ENCODE data around the gene METTL24. TPM values are rescaled to one million over a fixed set of nuclear protein-coding genes. Genes with fewer than 3 reads are reported as not detected.
A peak's percentile ranks its signal among the peaks of the same experiment; 100 is the strongest.

METTL24 gene
- total and polyA plus RNA-seq, 2 donors = 0.50 to 1.5 TPM

- WGBS = 91% methylated on average over 9 of the region's 9 CpGs
- no peak for DNase-seq (ENCODE audit: low read depth in 6 of 9, low spot score in 9 of 9)
Observed at GRCh38 chr6:110392727-110393126, 34.6 kb upstream of the METTL24 start.

GRCh38 chr6:110390404-110390803 lies 32.3 kb upstream of the METTL24 start:
- H3K4me1 ChIP-seq (ENCODE audit: control insufficient read depth in 2 of 2, insufficient read depth in 2 of 2, low read length in 2 of 2) = peaks cover 0 to 11% of the 10 kb centered on the region in 2 donors
- 20% methylated on average over 2 of the region's 2 CpGs for WGBS
- H3K27ac ChIP-seq (ENCODE audit: low read depth in 1 of 2, low read length in 1 of 2) = peak overlapping the region in 1 of 2 donors; percentile 55
- no peak overlapping the region for H3K4me3 ChIP-seq (ENCODE audit: low read length in 2 of 2)
- DNase-seq (ENCODE audit: low read depth in 6 of 9, low spot score in 9 of 9) = peak in 1 of 9 donors; percentile 50
- no peaks in the 10 kb centered on the region for H3K9me3 ChIP-seq (ENCODE audit: control insufficient read depth in 2 of 2, insufficient read depth in 1 of 2, low read length in 1 of 2)
- H3K27me3 ChIP-seq (ENCODE audit: control insufficient read depth in 2 of 2, insufficient read depth in 1 of 2, low read length in 1 of 2) = no peaks in the 10 kb centered on the region
- no peaks in the 10 kb centered on the region for H3K36me3 ChIP-seq (ENCODE audit: control insufficient read depth in 2 of 2, insufficient read depth in 2 of 2, low read length in 1 of 2)

More at GRCh38 chr6:110392727-110393126, 34.6 kb upstream of the METTL24 start:
- no peaks in the 10 kb centered on the region for H3K27me3 ChIP-seq (ENCODE audit: control insufficient read depth in 2 of 2, insufficient read depth in 1 of 2, low read length in 1 of 2)
- H3K27ac ChIP-seq (ENCODE audit: low read depth in 1 of 2, low read length in 1 of 2) = no peak overlapping the region
- no peaks in the 10 kb centered on the region for H3K36me3 ChIP-seq (ENCODE audit: control insufficient read depth in 2 of 2, insufficient read depth in 2 of 2, low read length in 1 of 2)
- H3K4me1 ChIP-seq (ENCODE audit: control insufficient read depth in 2 of 2, insufficient read depth in 2 of 2, low read length in 2 of 2) = peaks cover 0 to 11% of the 10 kb centered on the region in 2 donors
- H3K9me3 ChIP-seq (ENCODE audit: control insufficient read depth in 2 of 2, insufficient read depth in 1 of 2, low read length in 1 of 2) = no peaks in the 10 kb centered on the region
- H3K4me3 ChIP-seq (ENCODE audit: low read length in 2 of 2) = no peak overlapping the region

DNA sequence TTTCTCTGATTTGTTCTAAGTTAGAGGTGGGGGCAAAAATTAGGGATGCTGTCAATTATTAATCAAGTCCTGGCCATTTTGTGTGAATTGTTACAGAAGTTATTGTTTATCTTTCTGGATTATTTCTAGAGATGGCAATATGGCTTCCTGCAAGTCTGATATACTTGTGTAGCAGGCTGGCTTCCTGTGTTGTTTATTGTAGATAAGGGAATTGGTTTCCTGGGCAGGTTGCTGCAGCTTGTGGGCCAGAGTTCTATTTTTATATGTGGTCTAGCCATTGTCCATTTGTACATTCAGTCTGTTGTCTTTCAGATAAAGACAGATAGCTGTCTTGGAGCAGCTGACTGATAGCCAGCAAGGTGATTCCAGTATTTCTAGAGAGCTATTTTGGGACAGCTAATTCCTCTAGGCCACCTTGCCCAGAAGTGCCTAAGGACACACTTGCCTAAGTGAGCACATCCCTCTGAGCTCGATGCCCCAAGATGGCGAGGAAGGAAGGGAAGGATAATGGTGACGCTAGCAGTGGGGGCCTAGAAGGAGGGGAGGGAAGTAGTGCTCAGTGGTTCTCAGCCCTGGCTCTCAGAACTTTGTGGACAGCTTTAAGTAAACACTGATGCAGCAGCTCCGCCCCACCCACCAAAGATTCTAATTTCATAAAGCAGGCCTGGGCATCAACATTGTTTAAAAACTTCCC lies 31.7 kb upstream of the METTL24 start:
- H3K4me3 ChIP-seq (ENCODE audit: low read length in 2 of 2) = no peak overlapping the region
- H3K27me3 ChIP-seq (ENCODE audit: control insufficient read depth in 2 of 2, insufficient read depth in 1 of 2, low read length in 1 of 2) = no peaks in the 10 kb centered on the region
- peak in 1 of 9 donors; percentile 19 for DNase-seq (ENCODE audit: low read depth in 6 of 9, low spot score in 9 of 9)
- H3K36me3 ChIP-seq (ENCODE audit: control insufficient read depth in 2 of 2, insufficient read depth in 2 of 2, low read length in 1 of 2) = no peaks in the 10 kb centered on the region
- H3K27ac ChIP-seq (ENCODE audit: low read depth in 1 of 2, low read length in 1 of 2) = peak overlapping the region in 1 of 2 donors; percentile 55
- 72% methylated on average over 4 of the region's 4 CpGs for WGBS
- H3K9me3 ChIP-seq (ENCODE audit: control insufficient read depth in 2 of 2, insufficient read depth in 1 of 2, low read length in 1 of 2) = no peaks in the 10 kb centered on the region
- peaks cover 0 to 11% of the 10 kb centered on the region in 2 donors for H3K4me1 ChIP-seq (ENCODE audit: control insufficient read depth in 2 of 2, insufficient read depth in 2 of 2, low read length in 2 of 2)

GRCh38 chr6:110387986-110388385 lies 29.8 kb upstream of the METTL24 start:
- no peaks in the 10 kb centered on the region for H3K27me3 ChIP-seq (ENCODE audit: control insufficient read depth in 2 of 2, insufficient read depth in 1 of 2, low read length in 1 of 2)
- DNase-seq (ENCODE audit: low read depth in 6 of 9, low spot score in 9 of 9) = no peak
- no peaks in the 10 kb centered on the region for H3K9me3 ChIP-seq (ENCODE audit: control insufficient read depth in 2 of 2, insufficient read depth in 1 of 2, low read length in 1 of 2)
- peaks cover 0 to 11% of the 10 kb centered on the region in 2 donors for H3K4me1 ChIP-seq (ENCODE audit: control insufficient read depth in 2 of 2, insufficient read depth in 2 of 2, low read length in 2 of 2)
- H3K27ac ChIP-seq (ENCODE audit: low read depth in 1 of 2, low read length in 1 of 2) = no peak overlapping the region
- H3K36me3 ChIP-seq (ENCODE audit: control insufficient read depth in 2 of 2, insufficient read depth in 2 of 2, low read length in 1 of 2) = no peaks in the 10 kb centered on the region
- no peak overlapping the region for H3K4me3 ChIP-seq (ENCODE audit: low read length in 2 of 2)
- WGBS = 93% methylated on average over 2 of the region's 2 CpGs

GRCh38 chr6:110385458-110385863 lies 27.3 kb upstream of the METTL24 start:
- H3K9me3 ChIP-seq (ENCODE audit: control insufficient read depth in 2 of 2, insufficient read depth in 1 of 2, low read length in 1 of 2) = no peaks in the 10 kb centered on the region
- no peaks in the 10 kb centered on the region for H3K36me3 ChIP-seq (ENCODE audit: control insufficient read depth in 2 of 2, insufficient read depth in 2 of 2, low read length in 1 of 2)
- 99% methylated on average over 1 of the region's 1 CpG for WGBS
- H3K27ac ChIP-seq (ENCODE audit: low read depth in 1 of 2, low read length in 1 of 2) = no peak overlapping the region
- DNase-seq (ENCODE audit: low read depth in 6 of 9, low spot score in 9 of 9) = no peak
- peaks cover 0 to 11% of the 10 kb centered on the region in 2 donors for H3K4me1 ChIP-seq (ENCODE audit: control insufficient read depth in 2 of 2, insufficient read depth in 2 of 2, low read length in 2 of 2)
- no peaks in the 10 kb centered on the region for H3K27me3 ChIP-seq (ENCODE audit: control insufficient read depth in 2 of 2, insufficient read depth in 1 of 2, low read length in 1 of 2)
- no peak overlapping the region for H3K4me3 ChIP-seq (ENCODE audit: low read length in 2 of 2)

DNA sequence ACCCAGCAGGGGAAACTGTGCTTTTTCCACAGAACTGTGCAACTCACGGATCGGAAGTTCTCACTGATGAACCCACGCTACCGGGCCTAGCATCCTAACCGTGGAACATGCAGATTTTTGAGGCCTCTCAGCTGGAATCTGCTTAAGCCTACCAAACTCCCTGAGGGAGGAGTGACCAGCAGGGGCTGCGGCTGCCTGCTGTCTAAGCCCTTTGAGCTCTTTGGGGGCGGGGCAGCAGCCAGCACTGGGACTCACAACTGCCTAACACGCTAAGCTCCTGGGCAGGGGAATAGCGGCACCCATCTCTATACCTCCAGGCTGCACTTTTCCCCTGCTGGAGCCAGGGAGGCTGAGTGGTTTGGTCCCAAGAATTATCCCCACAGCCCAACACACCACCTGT lies 20.4 kb upstream of the METTL24 start:
- Histone ChIP-seq H3K9me3 (ENCODE audit: control insufficient read depth in 2 of 2, insufficient read depth in 1 of 2, low read length in 1 of 2) (no peaks in the 10 kb centered on the region), H3K27ac (ENCODE audit: low read depth in 1 of 2, low read length in 1 of 2) (no peak overlapping the region), H3K4me3 (ENCODE audit: low read length in 2 of 2) (no peak overlapping the region), H3K36me3 (ENCODE audit: control insufficient read depth in 2 of 2, insufficient read depth in 2 of 2, low read length in 1 of 2) (no peaks in the 10 kb centered on the region), H3K4me1 (ENCODE audit: control insufficient read depth in 2 of 2, insufficient read depth in 2 of 2, low read length in 2 of 2) (no peaks in the 10 kb centered on the region), H3K27me3 (ENCODE audit: control insufficient read depth in 2 of 2, insufficient read depth in 1 of 2, low read length in 1 of 2) (no peaks in the 10 kb centered on the region)
- WGBS = 96% methylated on average over 9 of the region's 9 CpGs
- DNase-seq (ENCODE audit: low read depth in 6 of 9, low spot score in 9 of 9) = no peak

DNA sequence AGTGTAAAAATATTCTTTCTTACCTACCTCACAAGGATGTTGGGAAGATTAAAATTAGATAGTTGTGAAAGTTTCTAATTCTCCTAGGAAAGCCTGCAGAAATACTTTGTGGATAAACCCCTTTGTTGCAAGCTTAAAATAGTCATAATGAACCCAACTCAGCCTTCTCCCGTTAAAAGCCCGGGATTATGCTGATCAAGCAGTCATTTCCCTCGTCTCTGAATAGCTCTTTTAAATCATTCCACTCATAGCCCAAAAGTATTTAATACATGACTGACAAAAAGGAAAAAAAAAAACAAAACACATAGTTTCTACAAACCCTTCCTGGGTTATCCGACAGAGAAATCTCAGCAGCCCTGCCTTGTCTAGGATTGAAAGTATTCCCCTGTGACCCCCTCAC lies 10.9 kb upstream of the METTL24 start:
- WGBS = 82% methylated on average over 4 of the region's 4 CpGs
- Histone ChIP-seq H3K9me3 (ENCODE audit: control insufficient read depth in 2 of 2, insufficient read depth in 1 of 2, low read length in 1 of 2) (no peaks in the 10 kb centered on the region), H3K27ac (ENCODE audit: low read depth in 1 of 2, low read length in 1 of 2) (no peak overlapping the region), H3K36me3 (ENCODE audit: control insufficient read depth in 2 of 2, insufficient read depth in 2 of 2, low read length in 1 of 2) (no peaks in the 10 kb centered on the region), H3K27me3 (ENCODE audit: control insufficient read depth in 2 of 2, insufficient read depth in 1 of 2, low read length in 1 of 2) (no peaks in the 10 kb centered on the region), H3K4me1 (ENCODE audit: control insufficient read depth in 2 of 2, insufficient read depth in 2 of 2, low read length in 2 of 2) (peaks cover 4 to 15% of the 10 kb centered on the region in 2 donors), H3K4me3 (ENCODE audit: low read length in 2 of 2) (no peak overlapping the region)
- DNase-seq (ENCODE audit: low read depth in 6 of 9, low spot score in 9 of 9) = no peak

- no peaks in the 10 kb centered on the region for H3K9me3 ChIP-seq (ENCODE audit: control insufficient read depth in 2 of 2, insufficient read depth in 1 of 2, low read length in 1 of 2)
- DNase-seq (ENCODE audit: low read depth in 6 of 9, low spot score in 9 of 9) = no peak
- no peaks in the 10 kb centered on the region for H3K27me3 ChIP-seq (ENCODE audit: control insufficient read depth in 2 of 2, insufficient read depth in 1 of 2, low read length in 1 of 2)
- no peaks in the 10 kb centered on the region for H3K36me3 ChIP-seq (ENCODE audit: control insufficient read depth in 2 of 2, insufficient read depth in 2 of 2, low read length in 1 of 2)
- no peak overlapping the region for H3K4me3 ChIP-seq (ENCODE audit: low read length in 2 of 2)
- H3K27ac ChIP-seq (ENCODE audit: low read depth in 1 of 2, low read length in 1 of 2) = no peak overlapping the region
- 98% methylated on average over 2 of the region's 2 CpGs for WGBS
- H3K4me1 ChIP-seq (ENCODE audit: control insufficient read depth in 2 of 2, insufficient read depth in 2 of 2, low read length in 2 of 2) = peaks cover 4 to 15% of the 10 kb centered on the region in 2 donors
Observed at GRCh38 chr6:110368284-110368683, 10.1 kb upstream of the METTL24 start.

DNA sequence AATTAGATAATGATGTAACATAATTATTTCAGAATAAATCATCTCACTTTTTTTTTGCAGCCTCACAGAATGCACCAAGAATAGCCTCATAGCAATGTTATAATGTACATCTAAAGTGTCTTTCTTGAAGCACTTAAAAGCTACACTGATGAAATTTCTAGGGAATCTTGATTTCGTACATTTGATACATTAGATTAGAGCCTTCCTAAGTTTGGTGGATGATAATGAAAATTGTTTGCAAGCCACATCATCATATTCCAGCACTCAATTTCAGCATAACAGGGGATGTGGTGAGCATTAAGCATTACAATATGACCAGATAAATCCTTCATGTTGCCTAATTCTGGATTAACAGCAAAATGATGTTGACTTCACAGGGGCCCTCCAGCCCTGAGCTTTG lies 9.7 kb upstream of the METTL24 start:
- Histone ChIP-seq H3K9me3 (ENCODE audit: control insufficient read depth in 2 of 2, insufficient read depth in 1 of 2, low read length in 1 of 2) (no peaks in the 10 kb centered on the region), H3K27ac (ENCODE audit: low read depth in 1 of 2, low read length in 1 of 2) (no peak overlapping the region), H3K27me3 (ENCODE audit: control insufficient read depth in 2 of 2, insufficient read depth in 1 of 2, low read length in 1 of 2) (no peaks in the 10 kb centered on the region), H3K4me1 (ENCODE audit: control insufficient read depth in 2 of 2, insufficient read depth in 2 of 2, low read length in 2 of 2) (peaks cover 4 to 15% of the 10 kb centered on the region in 2 donors), H3K4me3 (ENCODE audit: low read length in 2 of 2) (no peak overlapping the region), H3K36me3 (ENCODE audit: control insufficient read depth in 2 of 2, insufficient read depth in 2 of 2, low read length in 1 of 2) (no peaks in the 10 kb centered on the region)
- no peak for DNase-seq (ENCODE audit: low read depth in 6 of 9, low spot score in 9 of 9)
- WGBS = 97% methylated on average over 1 of the region's 1 CpG
